Neural cell (in vitro differentiated cells): ENCODE data around the gene L3MBTL4.
"Not testable (repeated sequence)": the region's sequence is repeated elsewhere in the genome, so short reads cannot be mapped to it uniquely, and the experiment has no call there.

Source experiments
- CTCF ChIP-seq: fragments of 450-650 bp; IDR thresholded peaks from 2 replicates; pipeline ENCODE4 v1.5.1; 2014; ENCODE audit warnings: antibody characterized with exemption, mild to moderate bottlenecking, moderate library complexity; ENCODE audit not compliant: poor library complexity, severe bottlenecking
- POLR2AphosphoS5 ChIP-seq: IDR thresholded peaks from 2 replicates; pipeline ENCODE4 v1.6.1; 2012
- SMC3 ChIP-seq: fragments of 450-650 bp; conservative IDR thresholded peaks from 2 replicates; pipeline ENCODE4 v1.6.1; 2014; ENCODE audit warnings: antibody characterized with exemption, mild to moderate bottlenecking, moderate library complexity; ENCODE audit not compliant: poor library complexity

GRCh38 chr18:6047596-6047995 is 367.1 kb downstream of the L3MBTL4 start:
- not testable (repeated sequence) for TF ChIP-seq POLR2AphosphoS5, SMC3, CTCF
